Measurements from ENCODE around the gene ASMT.

- TF ChIP-seq, protein P1, sequence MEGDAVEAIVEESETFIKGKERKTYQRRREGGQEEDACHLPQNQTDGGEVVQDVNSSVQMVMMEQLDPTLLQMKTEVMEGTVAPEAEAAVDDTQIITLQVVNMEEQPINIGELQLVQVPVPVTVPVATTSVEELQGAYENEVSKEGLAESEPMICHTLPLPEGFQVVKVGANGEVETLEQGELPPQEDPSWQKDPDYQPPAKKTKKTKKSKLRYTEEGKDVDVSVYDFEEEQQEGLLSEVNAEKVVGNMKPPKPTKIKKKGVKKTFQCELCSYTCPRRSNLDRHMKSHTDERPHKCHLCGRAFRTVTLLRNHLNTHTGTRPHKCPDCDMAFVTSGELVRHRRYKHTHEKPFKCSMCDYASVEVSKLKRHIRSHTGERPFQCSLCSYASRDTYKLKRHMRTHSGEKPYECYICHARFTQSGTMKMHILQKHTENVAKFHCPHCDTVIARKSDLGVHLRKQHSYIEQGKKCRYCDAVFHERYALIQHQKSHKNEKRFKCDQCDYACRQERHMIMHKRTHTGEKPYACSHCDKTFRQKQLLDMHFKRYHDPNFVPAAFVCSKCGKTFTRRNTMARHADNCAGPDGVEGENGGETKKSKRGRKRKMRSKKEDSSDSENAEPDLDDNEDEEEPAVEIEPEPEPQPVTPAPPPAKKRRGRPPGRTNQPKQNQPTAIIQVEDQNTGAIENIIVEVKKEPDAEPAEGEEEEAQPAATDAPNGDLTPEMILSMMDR (IDR thresholded peaks at IDR 0.05; ENCODE audit: insufficient read depth, low read length), result no peak
- no peak for TF ChIP-seq POLR2AphosphoS5 (IDR thresholded peaks at IDR 0.05; ENCODE audit: low read depth)
- no peak for TF ChIP-seq SPI1 (IDR thresholded peaks at IDR 0.05; ENCODE audit: borderline replicate concordance, low read depth)
- TF ChIP-seq GABPA (IDR thresholded peaks at IDR 0.05; ENCODE audit: low read depth), result no peak
These were observed 42.7 kb downstream of the ASMT start for GRCh38 chrX:1657367-1658070.

Measured in HL-60 (cell line).